AG10803 (cell line): Measurements from ENCODE around the gene USP9X.
"Not testable (repeated sequence)": the region's sequence is repeated elsewhere in the genome, so short reads cannot be mapped to it uniquely, and the experiment has no call there.

Experiments
- DNase-seq: peaks from one replicate; pipeline ENCODE4 v3.0.0; 2010; ENCODE audit warnings: low read depth
- H3K4me3 ChIP-seq: 2 replicates; pipeline ENCODE4 v1.5.1; 2011; ENCODE audit warnings: mild to moderate bottlenecking, low read length, control low read depth
- CTCF ChIP-seq: conservative IDR thresholded peaks from 2 replicates; pipeline ENCODE4 v1.5.1; 2011; ENCODE audit warnings: mild to moderate bottlenecking, low read length, control low read depth, inconsistent platforms

Gene USP9X

GRCh38 chrX:41047878-41048534 lies 37.2 kb upstream of the USP9X start:
- no peak for DNase-seq
- no peak for TF ChIP-seq CTCF
- H3K4me3 ChIP-seq = no peak overlapping the region

GRCh38 chrX:41050359-41050758 lies 34.9 kb upstream of the USP9X start:
- no peak for TF ChIP-seq CTCF
- H3K4me3 ChIP-seq = no peak overlapping the region
- no peak for DNase-seq

- no peak for DNase-seq
- TF ChIP-seq CTCF = no peak
- no peak overlapping the region for H3K4me3 ChIP-seq
Observed at GRCh38 chrX:41051288-41051687, 34.0 kb upstream of the USP9X start.

GRCh38 chrX:41055740-41056139 lies 29.5 kb upstream of the USP9X start:
- no peak for DNase-seq
- TF ChIP-seq CTCF = no peak
- H3K4me3 ChIP-seq = no peak overlapping the region

- DNase-seq, H3K4me3 ChIP-seq: not testable (repeated sequence)
Observed at GRCh38 chrX:41063276-41063675, 22.0 kb upstream of the USP9X start.

- peak; percentile 40 for DNase-seq
- no peak for TF ChIP-seq CTCF
- H3K4me3 ChIP-seq = no peak overlapping the region
Observed at GRCh38 chrX:41064018-41064417, 21.2 kb upstream of the USP9X start.

GRCh38 chrX:41066391-41066790 lies 18.9 kb upstream of the USP9X start:
- DNase-seq = no peak
- no peak for TF ChIP-seq CTCF
- H3K4me3 ChIP-seq = no peak overlapping the region

GRCh38 chrX:41066969-41067368 lies 18.3 kb upstream of the USP9X start:
- no peak overlapping the region for H3K4me3 ChIP-seq
- TF ChIP-seq CTCF = no peak
- DNase-seq = no peak
